Stimulated activated CD4-positive, alpha-beta T cell treated with anti-CD3 and anti-CD28 coated beads, TNF-alpha, amount 100 ng/mL, for 24 hours (primary cell): ENCODE data around the gene GRID1.

ENCODE experiments used
- DNase-seq, 3 experiments: peaks; one replicate each; pipeline ENCODE4 v3.0.0-alpha.2; 2020; ENCODE audit warnings: low read depth in 3 of 3

The GRID1 gene

GRCh38 chr10:86354761-86355540 is 11.6 kb downstream of the GRID1 start:
- DNase-seq = no peak

- no peak for DNase-seq
Observed at GRCh38 chr10:86353506-86354485, 12.8 kb downstream of the GRID1 start.

- DNase-seq = no peak
Observed at GRCh38 chr10:86350897-86351296, 15.7 kb downstream of the GRID1 start.

- no peak for DNase-seq
Observed at GRCh38 chr10:86349940-86350630, 16.5 kb downstream of the GRID1 start.

GRCh38 chr10:86349474-86349873 is 17.1 kb downstream of the GRID1 start:
- DNase-seq = no peak

- no peak for DNase-seq
Observed at GRCh38 chr10:86348321-86349210, 18.0 kb downstream of the GRID1 start.

GRCh38 chr10:86347856-86348255 is 18.7 kb downstream of the GRID1 start:
- no peak for DNase-seq

GRCh38 chr10:86346799-86347665 is 19.6 kb downstream of the GRID1 start:
- DNase-seq = no peak

GRCh38 chr10:86345859-86346798 is 20.5 kb downstream of the GRID1 start:
- no peak for DNase-seq

- no peak for DNase-seq
Observed at GRCh38 chr10:86345296-86345858, 21.2 kb downstream of the GRID1 start.

GRCh38 chr10:86344714-86345161 is 21.9 kb downstream of the GRID1 start:
- DNase-seq = no peak

- DNase-seq = no peak
Observed at GRCh38 chr10:86344281-86344680, 22.3 kb downstream of the GRID1 start.

GRCh38 chr10:86343761-86344160 is 22.8 kb downstream of the GRID1 start:
- DNase-seq = no peak

- DNase-seq = no peak
Observed at GRCh38 chr10:86342111-86342863, 24.3 kb downstream of the GRID1 start.

- DNase-seq = no peak
Observed at GRCh38 chr10:86341361-86341811, 25.2 kb downstream of the GRID1 start.

GRCh38 chr10:86340991-86341260 is 25.7 kb downstream of the GRID1 start:
- DNase-seq = no peak

- no peak for DNase-seq
Observed at GRCh38 chr10:86340176-86340990, 26.2 kb downstream of the GRID1 start.
